SU-DHL-6 (cell line): Measurements from ENCODE around the gene DLG2.
"Not testable (repeated sequence)": the region's sequence is repeated elsewhere in the genome, so short reads cannot be mapped to it uniquely, and the experiment has no call there.

Source experiments
- H2AFZ ChIP-seq: fragments of 200-600 bp; sonication (generic); 2 replicates; pipeline ENCODE4 v1.6.1; 2014; ENCODE audit warnings: low read depth, mild to moderate bottlenecking, moderate library complexity, mixed read lengths, antibody characterized with exemption, low read length; ENCODE audit not compliant: severe bottlenecking
- H3F3A ChIP-seq: fragments of 200-600 bp; shearing (Covaris generic); 2 replicates; pipeline ENCODE4 v1.6.0; 2016; ENCODE audit warnings: antibody characterized with exemption, mild to moderate bottlenecking; ENCODE audit not compliant: insufficient read depth
- H3K27ac ChIP-seq: fragments of 200-600 bp; sonication (generic); 2 replicates; pipeline ENCODE4 v1.5.1; 2016; ENCODE audit warnings: low read depth, mild to moderate bottlenecking, low read length, moderate library complexity, mixed read lengths
- H3K27me3 ChIP-seq: fragments of 200-600 bp; sonication (generic), shearing (Covaris generic); 2 replicates; pipeline ENCODE4 v1.6.0; 2014; ENCODE audit warnings: mild to moderate bottlenecking, low read length
- H3K36me3 ChIP-seq: fragments of 200-600 bp; sonication (generic); 2 replicates; pipeline ENCODE4 v1.6.1; 2014; ENCODE audit warnings: mild to moderate bottlenecking, low read length, mixed read lengths
- H3K4me2 ChIP-seq: fragments of 300-600, 200-600 bp; shearing (Covaris generic), sonication (generic); 2 replicates; pipeline ENCODE4 v1.6.0; 2014; ENCODE audit warnings: low read length, low read depth, mild to moderate bottlenecking; ENCODE audit not compliant: poor library complexity, severe bottlenecking
- H3K4me3 ChIP-seq: fragments of 200-600 bp; sonication (generic); 2 replicates; pipeline ENCODE4 v1.5.1; 2014; ENCODE audit warnings: antibody characterized with exemption, low read length, mild to moderate bottlenecking, mixed read lengths; ENCODE audit not compliant: insufficient read depth, poor library complexity, severe bottlenecking
- H3K79me2 ChIP-seq: fragments of 200-600 bp; sonication (generic); 2 replicates; pipeline ENCODE4 v1.6.1; 2014; ENCODE audit warnings: mild to moderate bottlenecking, low read length, moderate library complexity; ENCODE audit not compliant: insufficient read depth
- H3K9ac ChIP-seq: fragments of 200-600 bp; sonication (generic); 2 replicates; pipeline ENCODE4 v1.7.0; 2014; ENCODE audit warnings: mild to moderate bottlenecking, low read length
- H3K9me2 ChIP-seq: fragments of 200-600 bp; sonication (generic); replicated peaks from 2 replicates; pipeline ENCODE4 v1.6.1; 2014; ENCODE audit warnings: low read length; ENCODE audit not compliant: insufficient read depth
- H3K9me3 ChIP-seq: fragments of 200-600 bp; sonication (generic); 2 replicates; pipeline ENCODE4 v1.6.1; 2014; ENCODE audit warnings: low read length, mixed read lengths; ENCODE audit not compliant: insufficient read depth
- H4K20me1 ChIP-seq: fragments of 200-600 bp; sonication (generic); 2 replicates; pipeline ENCODE4 v1.6.1; 2014; ENCODE audit warnings: low read depth, mild to moderate bottlenecking, antibody characterized with exemption, low read length, moderate library complexity, mixed read lengths
- CTCF ChIP-seq: fragments of 200-600 bp; sonication (generic); IDR thresholded peaks from one replicate; pipeline ENCODE4 v1.5.1; 2017; ENCODE audit warnings: antibody characterized with exemption, mild to moderate bottlenecking, low read length, moderate library complexity; ENCODE audit not compliant: insufficient read depth, poor library complexity, severe bottlenecking
- EZH2phosphoT487 ChIP-seq: fragments of 200-600 bp; sonication (generic), shearing (Covaris generic); conservative IDR thresholded peaks from 2 replicates; pipeline ENCODE4 v1.6.1; 2018; ENCODE audit warnings: mild to moderate bottlenecking, antibody characterized with exemption, low read length, moderate library complexity, mixed read lengths

Gene DLG2

GRCh38 chr11:85406316-85406715 is 220.8 kb downstream of the DLG2 start:
- H3F3A ChIP-seq, result no peaks in the 10 kb centered on the region
- no peak overlapping the region for H3K27ac ChIP-seq
- H3K9me3 ChIP-seq, result no peaks in the 10 kb centered on the region
- no peaks in the 10 kb centered on the region for H3K27me3 ChIP-seq
- H3K9ac ChIP-seq, result no peak overlapping the region
- no peaks in the 10 kb centered on the region for H3K9me2 ChIP-seq
- TF ChIP-seq EZH2phosphoT487 (no peak), CTCF (no peak)
- H3K4me2 ChIP-seq, result no peak overlapping the region
- no peaks in the 10 kb centered on the region for H3K79me2 ChIP-seq
- no peaks in the 10 kb centered on the region for H4K20me1 ChIP-seq
- H3K36me3 ChIP-seq, result no peaks in the 10 kb centered on the region
- H3K4me3 ChIP-seq, result no peak overlapping the region
- no peak overlapping the region for H2AFZ ChIP-seq

GRCh38 chr11:85395515-85396055 is 231.6 kb downstream of the DLG2 start:
- H3F3A ChIP-seq, H3K4me2 ChIP-seq: not testable (repeated sequence)

GRCh38 chr11:85394283-85394682 is 232.9 kb downstream of the DLG2 start:
- H3K79me2 ChIP-seq, result no peaks in the 10 kb centered on the region
- no peaks in the 10 kb centered on the region for H3K9me3 ChIP-seq
- H3K36me3 ChIP-seq, result no peaks in the 10 kb centered on the region
- H3K9ac ChIP-seq, result no peak overlapping the region
- TF ChIP-seq EZH2phosphoT487, result no peak
- TF ChIP-seq CTCF, result no peak
- H2AFZ ChIP-seq, result no peak overlapping the region
- no peaks in the 10 kb centered on the region for H3K9me2 ChIP-seq
- H3K27me3 ChIP-seq, result no peaks in the 10 kb centered on the region
- H3K27ac ChIP-seq, result peak overlapping the region; percentile 30; the same call in 1 of the 2 replicates
- H3F3A ChIP-seq, result no peaks in the 10 kb centered on the region
- no peak overlapping the region for H3K4me2 ChIP-seq
- H3K4me3 ChIP-seq, result no peak overlapping the region
- H4K20me1 ChIP-seq, result no peaks in the 10 kb centered on the region

More at GRCh38 chr11:85395515-85396055, 231.6 kb downstream of the DLG2 start:
- H4K20me1 ChIP-seq, H2AFZ ChIP-seq, H3K36me3 ChIP-seq, H3K9ac ChIP-seq, H3K9me3 ChIP-seq, H3K27ac ChIP-seq, H3K79me2 ChIP-seq, H3K9me2 ChIP-seq, H3K27me3 ChIP-seq, H3K4me3 ChIP-seq: not testable (repeated sequence)

- Histone ChIP-seq H4K20me1 (no peaks in the 10 kb centered on the region), H3K36me3 (no peaks in the 10 kb centered on the region), H3K27me3 (no peaks in the 10 kb centered on the region), H3K4me3 (no peak overlapping the region), H3K9me2 (no peaks in the 10 kb centered on the region), H3F3A (no peaks in the 10 kb centered on the region), H3K9ac (no peak overlapping the region), H3K9me3 (no peaks in the 10 kb centered on the region), H3K27ac (no peak overlapping the region), H3K4me2 (no peak overlapping the region), H2AFZ (no peak overlapping the region), H3K79me2 (no peaks in the 10 kb centered on the region)
- TF ChIP-seq CTCF (no peak), EZH2phosphoT487 (no peak)
Observed at GRCh38 chr11:85391141-85391540, 236.0 kb downstream of the DLG2 start.
